ENCODE measurements around the gene WDFY1.
A peak's percentile ranks its signal among the peaks of the same experiment; 100 is the strongest.

WDFY1 gene

DNA sequence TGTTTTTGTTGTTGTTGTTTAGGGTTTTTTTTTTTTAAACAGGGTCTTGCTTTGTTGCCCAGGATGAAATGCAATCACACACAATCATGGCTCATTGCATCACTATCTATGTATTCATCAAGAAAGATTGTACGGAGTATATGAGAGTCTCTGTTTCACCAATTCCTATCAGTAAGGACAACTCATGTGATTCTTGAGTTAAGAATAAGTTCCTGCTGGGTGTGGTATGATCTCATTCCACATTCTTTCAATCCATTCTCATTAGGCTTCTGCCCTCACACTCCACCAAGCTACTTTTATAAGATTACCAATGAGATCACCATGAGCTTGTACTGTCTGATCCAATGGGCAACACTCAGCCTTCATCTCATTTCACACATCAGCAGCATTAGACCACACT is 98.6 kb downstream of the WDFY1 start:
- DNase-seq (ENCODE audit: low read depth) = peak; percentile 94
- TF ChIP-seq, protein P1, sequence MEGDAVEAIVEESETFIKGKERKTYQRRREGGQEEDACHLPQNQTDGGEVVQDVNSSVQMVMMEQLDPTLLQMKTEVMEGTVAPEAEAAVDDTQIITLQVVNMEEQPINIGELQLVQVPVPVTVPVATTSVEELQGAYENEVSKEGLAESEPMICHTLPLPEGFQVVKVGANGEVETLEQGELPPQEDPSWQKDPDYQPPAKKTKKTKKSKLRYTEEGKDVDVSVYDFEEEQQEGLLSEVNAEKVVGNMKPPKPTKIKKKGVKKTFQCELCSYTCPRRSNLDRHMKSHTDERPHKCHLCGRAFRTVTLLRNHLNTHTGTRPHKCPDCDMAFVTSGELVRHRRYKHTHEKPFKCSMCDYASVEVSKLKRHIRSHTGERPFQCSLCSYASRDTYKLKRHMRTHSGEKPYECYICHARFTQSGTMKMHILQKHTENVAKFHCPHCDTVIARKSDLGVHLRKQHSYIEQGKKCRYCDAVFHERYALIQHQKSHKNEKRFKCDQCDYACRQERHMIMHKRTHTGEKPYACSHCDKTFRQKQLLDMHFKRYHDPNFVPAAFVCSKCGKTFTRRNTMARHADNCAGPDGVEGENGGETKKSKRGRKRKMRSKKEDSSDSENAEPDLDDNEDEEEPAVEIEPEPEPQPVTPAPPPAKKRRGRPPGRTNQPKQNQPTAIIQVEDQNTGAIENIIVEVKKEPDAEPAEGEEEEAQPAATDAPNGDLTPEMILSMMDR (conservative IDR thresholded peaks at IDR 0.05; ENCODE audit: low read depth, low read length) = no peak
- H3K4me3 ChIP-seq (ENCODE audit: low read length) = no peak overlapping the region

DNA sequence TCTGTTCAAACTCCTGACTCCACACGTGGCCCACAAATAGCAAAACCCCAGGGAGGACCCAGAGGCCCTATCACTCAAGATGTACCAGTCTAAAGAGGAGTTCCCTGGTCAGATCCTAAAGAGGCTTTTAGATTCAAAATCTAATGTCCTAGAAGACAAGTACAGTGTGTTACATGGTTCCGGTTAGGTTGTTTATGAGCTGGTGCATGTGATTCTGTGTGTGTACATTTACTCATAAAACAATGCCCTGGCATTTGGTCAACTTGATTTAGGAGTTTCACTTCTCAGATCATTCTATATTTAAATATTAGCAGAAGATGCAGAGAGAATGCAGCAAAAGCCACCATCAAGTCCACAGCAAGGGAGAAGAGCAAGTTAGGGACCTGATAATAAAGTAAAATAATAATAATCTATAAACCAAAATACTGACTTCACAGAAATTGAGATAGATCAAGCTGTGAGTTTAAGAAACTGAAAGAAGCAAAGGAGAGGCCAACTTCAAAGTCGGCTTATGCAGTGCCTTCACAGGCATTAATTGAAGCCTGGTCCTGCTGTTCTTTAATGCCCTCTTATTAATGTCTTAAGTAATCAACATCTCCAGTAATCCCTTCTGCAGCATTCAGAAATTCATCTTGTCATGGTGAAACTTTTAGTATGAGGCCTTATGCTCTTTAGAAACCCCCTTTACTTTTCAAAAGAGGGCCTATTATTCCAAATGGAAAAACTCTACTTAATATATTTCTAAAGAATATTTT is 103.5 kb downstream of the WDFY1 start:
- H3K4me3 ChIP-seq (ENCODE audit: low read length) = no peak overlapping the region
- TF ChIP-seq, protein P1 (conservative IDR thresholded peaks at IDR 0.05; ENCODE audit: low read depth, low read length) = no peak
- peak; percentile 74 for DNase-seq (ENCODE audit: low read depth)

DNA sequence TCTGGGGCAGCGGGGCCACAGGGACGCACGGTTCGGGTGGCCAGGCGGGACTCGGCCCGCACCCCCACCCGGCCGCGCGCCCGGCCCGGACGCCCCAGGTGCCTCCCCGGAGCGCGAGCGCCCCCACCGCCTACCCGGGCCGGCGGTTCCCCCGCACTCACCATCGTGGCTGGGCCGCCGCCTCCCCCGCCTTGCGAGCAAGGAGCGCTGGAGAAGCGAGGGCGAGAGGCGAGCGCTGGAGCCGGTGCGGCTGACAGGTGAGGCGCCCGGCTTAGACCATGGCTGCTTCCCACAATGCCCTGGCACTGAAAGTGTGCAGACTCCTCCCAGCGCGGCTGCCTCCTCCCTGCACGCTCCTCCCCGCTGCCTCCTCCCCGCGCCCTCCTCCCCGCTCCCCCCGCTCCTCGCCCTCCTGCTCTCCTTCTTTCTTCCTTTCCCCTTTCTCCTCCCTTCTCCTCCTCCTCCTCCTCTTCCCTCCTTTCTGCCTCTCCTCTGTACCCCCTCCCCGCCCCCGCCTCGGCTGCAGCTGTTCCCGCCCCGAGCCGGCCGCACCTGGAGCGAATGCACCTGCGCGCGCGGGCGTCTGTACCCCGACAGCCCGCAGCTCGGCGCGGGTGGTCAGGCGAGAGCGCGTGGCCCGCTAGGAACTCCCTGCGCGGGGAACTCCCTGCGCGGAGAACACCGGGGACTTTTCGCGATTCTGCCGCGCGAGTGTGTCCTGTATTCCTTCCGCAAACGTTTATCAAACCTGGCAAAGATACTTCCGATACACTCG is 107.7 kb downstream of the WDFY1 start, which contains the start of gene AP1S3:
TSS of gene AP1S3 (minus strand) at position 296 of the 775 bp plus-strand sequence. CDS start at position 164, 132 bp downstream.
- no peak for DNase-seq (ENCODE audit: low read depth)
- TF ChIP-seq, protein P1 (conservative IDR thresholded peaks at IDR 0.05; ENCODE audit: low read depth, low read length) = peak; percentile 2
- peak within 1 kb of the TSS; percentile 85 for H3K4me3 ChIP-seq (ENCODE audit: low read length)

DNA sequence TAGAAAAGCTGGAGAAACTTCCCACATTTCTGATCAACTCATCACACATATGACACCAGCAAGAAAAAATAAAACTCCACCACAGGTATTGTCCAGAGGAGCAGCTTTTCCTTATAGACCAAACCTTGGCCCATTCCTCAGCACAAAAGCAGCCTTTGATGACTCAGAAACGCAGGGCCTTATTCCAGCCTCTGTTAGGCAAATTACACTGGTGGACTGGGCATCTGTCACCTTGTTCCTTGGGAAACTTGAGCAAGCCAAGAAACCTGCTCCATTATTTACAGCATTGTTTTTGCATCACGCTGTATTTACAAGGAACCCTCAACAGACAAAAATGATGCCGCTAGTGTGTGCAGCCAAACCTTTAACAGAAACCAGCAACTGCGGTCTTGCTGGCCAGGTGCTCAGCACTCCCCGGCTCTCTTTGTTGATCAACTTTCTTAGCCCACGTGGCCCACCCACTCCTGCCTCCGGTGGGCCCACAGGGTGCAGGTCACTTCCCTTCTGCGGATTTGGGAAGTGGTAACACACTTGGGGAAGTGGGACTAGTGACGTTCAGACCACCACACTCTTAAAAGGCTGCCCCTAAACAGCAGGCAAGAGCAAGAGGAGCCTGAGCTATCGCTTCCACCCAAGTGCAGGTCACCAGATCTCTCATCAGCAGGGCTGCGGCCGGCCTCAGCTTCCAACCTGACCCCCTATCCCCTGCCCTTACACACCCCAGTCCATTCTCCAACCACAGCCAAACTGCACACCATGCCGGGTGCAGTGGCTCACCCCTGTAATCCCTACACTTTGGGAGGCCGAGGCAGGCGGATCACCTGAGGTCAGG is 109.2 kb downstream of the WDFY1 start:
- H3K4me3 ChIP-seq (ENCODE audit: low read length) = peak overlapping the region; percentile 85
- no peak for DNase-seq (ENCODE audit: low read depth)
- TF ChIP-seq, protein P1 (conservative IDR thresholded peaks at IDR 0.05; ENCODE audit: low read depth, low read length) = no peak

DNA sequence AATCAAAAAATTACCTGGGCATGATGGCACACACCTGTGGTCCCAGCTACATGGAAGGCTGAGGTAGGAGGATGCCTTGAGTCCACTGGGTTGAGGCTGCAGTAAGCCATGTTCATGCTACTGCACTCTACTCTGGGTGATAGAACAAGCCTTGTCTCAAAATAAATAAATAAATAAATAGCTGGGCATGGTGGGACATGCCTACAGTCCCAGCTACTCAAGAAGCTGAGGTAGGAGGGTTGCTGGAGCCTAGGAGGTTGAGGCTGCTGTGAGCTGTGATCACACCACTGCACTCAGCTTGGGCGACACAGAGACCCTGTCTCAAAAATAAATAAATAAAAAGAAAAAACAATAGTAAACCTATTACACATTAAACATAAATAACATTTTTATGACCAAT is 110.7 kb downstream of the WDFY1 start:
- no peak overlapping the region for H3K4me3 ChIP-seq (ENCODE audit: low read length)
- no peak for DNase-seq (ENCODE audit: low read depth)
- TF ChIP-seq, protein P1 (conservative IDR thresholded peaks at IDR 0.05; ENCODE audit: low read depth, low read length) = no peak

DNA sequence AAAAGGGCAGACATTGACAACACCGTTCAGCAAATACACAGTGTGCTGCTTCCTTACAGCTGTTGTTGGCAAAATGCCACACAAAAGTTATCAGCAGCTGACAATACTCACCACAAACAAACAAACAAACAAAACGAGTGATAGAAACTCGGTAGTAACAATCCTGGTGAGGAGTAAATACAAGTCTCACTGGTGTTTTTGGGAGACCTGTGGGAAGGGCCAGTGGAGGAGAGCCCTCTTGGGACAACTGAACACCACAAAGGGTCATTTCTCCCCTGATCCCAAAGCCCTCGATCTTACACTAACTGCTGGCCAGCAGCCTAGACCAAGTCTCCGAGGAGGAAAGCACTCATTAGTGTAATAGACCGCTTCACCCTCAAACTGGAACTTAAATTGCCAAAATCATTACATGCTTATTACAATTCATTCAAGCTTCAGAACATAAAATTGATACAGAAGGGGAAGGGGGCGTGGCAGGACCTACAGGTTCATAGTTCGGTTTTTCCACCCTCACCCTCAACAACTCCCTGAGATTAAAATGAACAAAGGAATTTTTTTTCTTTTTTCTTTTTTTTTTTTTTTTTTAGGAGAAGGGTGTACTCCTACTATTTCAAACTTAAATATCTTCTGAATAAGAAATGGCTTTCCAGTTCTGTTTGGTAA is 112.8 kb downstream of the WDFY1 start:
- no peak overlapping the region for H3K4me3 ChIP-seq (ENCODE audit: low read length)
- DNase-seq (ENCODE audit: low read depth) = no peak
- TF ChIP-seq, protein P1 (conservative IDR thresholded peaks at IDR 0.05; ENCODE audit: low read depth, low read length) = no peak
